ENCODE data around the gene LCN1. TPM values are rescaled to one million over a fixed set of nuclear protein-coding genes. Genes with fewer than 3 reads are reported as not detected.

The LCN1 gene
- total and polyA plus RNA-seq, 2 donors = 0.19 to 1.2 TPM

DNA sequence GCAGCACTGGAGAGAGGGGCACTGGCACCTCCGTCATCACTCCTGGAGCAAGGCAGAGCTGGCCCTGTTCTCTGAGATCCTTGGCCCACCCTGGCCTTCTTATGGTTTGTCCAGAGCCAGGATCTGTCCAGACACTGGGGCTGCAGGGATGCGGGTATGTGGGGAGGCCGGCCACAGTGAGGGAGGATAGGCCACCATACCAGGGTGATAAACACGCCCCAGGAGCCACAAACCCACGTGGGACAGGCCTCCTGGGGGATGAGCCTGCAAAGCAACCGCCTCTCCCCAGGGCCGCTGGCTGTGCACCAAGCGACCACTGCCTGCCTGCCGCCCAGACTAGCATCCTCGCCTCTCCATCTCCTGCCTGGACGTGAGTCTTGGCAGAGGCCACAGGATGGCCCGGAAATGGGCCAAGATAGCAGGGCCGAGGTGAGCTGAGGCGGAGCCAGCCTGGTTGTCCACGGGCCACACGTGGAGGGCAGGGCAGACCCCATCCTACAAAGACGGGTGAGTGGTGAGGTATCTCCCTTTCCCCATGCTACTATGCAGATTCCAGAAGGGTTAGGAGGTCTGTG lies 29.2 kb downstream of the LCN1 start:
- H3K9me3 ChIP-seq (ENCODE audit: control insufficient read depth in 2 of 2, insufficient read depth in 1 of 2, low read length in 1 of 2) = no peaks in the 10 kb centered on the region
- no peaks in the 10 kb centered on the region for H3K27me3 ChIP-seq (ENCODE audit: control insufficient read depth in 2 of 2, insufficient read depth in 1 of 2, low read length in 1 of 2)
- H3K36me3 ChIP-seq (ENCODE audit: control insufficient read depth in 2 of 2, insufficient read depth in 2 of 2, low read length in 1 of 2) = no peaks in the 10 kb centered on the region
- DNase-seq (ENCODE audit: low read depth in 6 of 9, low spot score in 9 of 9) = no peak
- no peaks in the 10 kb centered on the region for H3K4me1 ChIP-seq (ENCODE audit: control insufficient read depth in 2 of 2, insufficient read depth in 2 of 2, low read length in 2 of 2)
- H3K4me3 ChIP-seq (ENCODE audit: low read length in 2 of 2) = no peak overlapping the region
- 86% methylated on average over 17 of the region's 17 CpGs for WGBS
- H3K27ac ChIP-seq (ENCODE audit: low read depth in 1 of 2, low read length in 1 of 2) = no peak overlapping the region

DNA sequence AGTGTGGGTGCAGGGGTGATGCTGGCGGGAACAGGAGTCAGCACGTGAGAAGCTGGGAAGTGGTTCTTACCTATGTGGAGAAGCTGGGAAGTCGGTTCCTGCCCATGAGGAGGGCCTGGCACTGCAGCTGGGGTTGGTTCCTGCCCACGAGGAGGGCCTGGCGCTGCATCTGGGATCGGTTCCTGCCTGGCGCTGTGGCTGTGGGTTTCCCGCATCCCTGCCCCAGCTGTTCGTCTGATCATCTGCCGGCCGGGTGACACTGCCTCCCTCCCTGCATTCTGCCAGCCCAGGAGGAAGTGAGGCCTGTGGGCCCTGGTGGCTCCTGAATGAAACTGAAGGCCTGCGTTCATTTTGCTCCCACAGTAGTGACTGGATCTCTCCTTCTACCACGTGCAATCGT lies 29.8 kb downstream of the LCN1 start:
- no peaks in the 10 kb centered on the region for H3K9me3 ChIP-seq (ENCODE audit: control insufficient read depth in 2 of 2, insufficient read depth in 1 of 2, low read length in 1 of 2)
- no peaks in the 10 kb centered on the region for H3K27me3 ChIP-seq (ENCODE audit: control insufficient read depth in 2 of 2, insufficient read depth in 1 of 2, low read length in 1 of 2)
- no peak for DNase-seq (ENCODE audit: low read depth in 6 of 9, low spot score in 9 of 9)
- 47% methylated on average over 14 of the region's 14 CpGs for WGBS
- H3K27ac ChIP-seq (ENCODE audit: low read depth in 1 of 2, low read length in 1 of 2) = no peak overlapping the region
- H3K4me1 ChIP-seq (ENCODE audit: control insufficient read depth in 2 of 2, insufficient read depth in 2 of 2, low read length in 2 of 2) = no peaks in the 10 kb centered on the region
- H3K36me3 ChIP-seq (ENCODE audit: control insufficient read depth in 2 of 2, insufficient read depth in 2 of 2, low read length in 1 of 2) = no peaks in the 10 kb centered on the region
- H3K4me3 ChIP-seq (ENCODE audit: low read length in 2 of 2) = no peak overlapping the region

DNA sequence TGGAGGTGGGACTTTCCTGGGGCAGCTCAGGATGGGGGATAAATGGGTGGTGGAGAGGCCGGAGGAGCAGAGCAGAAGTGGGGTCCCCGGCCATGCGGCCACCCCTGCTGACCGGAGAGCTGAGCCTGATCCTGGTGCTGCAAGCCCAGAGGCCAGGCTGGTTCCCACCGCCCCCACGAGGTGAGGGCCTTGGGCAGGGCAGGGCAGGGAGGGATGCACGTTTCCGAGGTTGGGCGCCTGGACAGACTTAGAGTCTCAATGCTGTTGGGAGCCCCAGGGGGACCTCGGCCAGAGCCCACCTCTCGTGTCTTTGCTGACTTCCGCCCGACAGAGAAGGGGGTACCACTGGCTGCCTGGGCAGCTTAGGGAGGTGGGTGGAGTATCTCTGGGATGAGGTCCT lies 30.2 kb downstream of the LCN1 start:
- no peaks in the 10 kb centered on the region for H3K27me3 ChIP-seq (ENCODE audit: control insufficient read depth in 2 of 2, insufficient read depth in 1 of 2, low read length in 1 of 2)
- H3K9me3 ChIP-seq (ENCODE audit: control insufficient read depth in 2 of 2, insufficient read depth in 1 of 2, low read length in 1 of 2) = no peaks in the 10 kb centered on the region
- WGBS = 97% methylated on average over 13 of the region's 13 CpGs
- H3K4me3 ChIP-seq (ENCODE audit: low read length in 2 of 2) = no peak overlapping the region
- H3K27ac ChIP-seq (ENCODE audit: low read depth in 1 of 2, low read length in 1 of 2) = no peak overlapping the region
- H3K4me1 ChIP-seq (ENCODE audit: control insufficient read depth in 2 of 2, insufficient read depth in 2 of 2, low read length in 2 of 2) = no peaks in the 10 kb centered on the region
- DNase-seq (ENCODE audit: low read depth in 6 of 9, low spot score in 9 of 9) = no peak
- H3K36me3 ChIP-seq (ENCODE audit: control insufficient read depth in 2 of 2, insufficient read depth in 2 of 2, low read length in 1 of 2) = no peaks in the 10 kb centered on the region

DNA sequence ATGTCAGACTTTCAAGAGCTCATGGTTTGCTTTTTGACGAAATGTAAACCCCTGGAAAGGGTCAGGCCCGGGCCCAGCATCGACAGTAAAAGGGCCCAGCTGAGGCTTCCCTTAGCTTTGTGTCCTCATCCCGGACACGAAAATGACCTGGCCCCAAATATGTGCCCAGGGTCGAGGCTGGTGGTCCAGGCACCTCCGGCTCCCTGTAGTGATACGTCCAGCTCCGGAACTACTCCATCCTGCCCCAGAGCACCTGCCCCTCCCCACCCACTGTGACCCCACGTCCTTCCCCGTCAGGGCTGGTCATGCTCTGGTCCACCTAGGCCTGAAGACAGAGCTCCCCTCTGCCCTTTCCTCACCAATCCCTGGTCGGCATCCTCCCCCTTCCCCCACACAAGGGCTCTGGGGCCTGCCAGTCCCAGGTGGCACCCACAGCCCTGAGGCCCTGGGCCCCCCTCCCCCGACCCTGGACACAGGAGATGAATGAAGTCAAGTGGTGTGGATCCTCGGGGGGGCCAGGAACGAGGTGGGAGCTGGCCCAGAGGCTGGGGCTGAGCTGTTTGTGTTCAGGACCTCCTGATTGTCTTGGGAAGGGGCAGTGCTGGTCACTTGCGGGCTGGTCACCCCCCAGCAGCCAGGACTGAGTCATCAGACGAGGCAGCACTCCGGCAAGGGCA lies 30.9 kb downstream of the LCN1 start:
- no peaks in the 10 kb centered on the region for H3K27me3 ChIP-seq (ENCODE audit: control insufficient read depth in 2 of 2, insufficient read depth in 1 of 2, low read length in 1 of 2)
- 90% methylated on average over 18 of the region's 18 CpGs for WGBS
- no peak overlapping the region for H3K4me3 ChIP-seq (ENCODE audit: low read length in 2 of 2)
- DNase-seq (ENCODE audit: low read depth in 6 of 9, low spot score in 9 of 9) = no peak
- H3K9me3 ChIP-seq (ENCODE audit: control insufficient read depth in 2 of 2, insufficient read depth in 1 of 2, low read length in 1 of 2) = no peaks in the 10 kb centered on the region
- H3K27ac ChIP-seq (ENCODE audit: low read depth in 1 of 2, low read length in 1 of 2) = no peak overlapping the region
- H3K36me3 ChIP-seq (ENCODE audit: control insufficient read depth in 2 of 2, insufficient read depth in 2 of 2, low read length in 1 of 2) = no peaks in the 10 kb centered on the region
- H3K4me1 ChIP-seq (ENCODE audit: control insufficient read depth in 2 of 2, insufficient read depth in 2 of 2, low read length in 2 of 2) = no peaks in the 10 kb centered on the region

DNA sequence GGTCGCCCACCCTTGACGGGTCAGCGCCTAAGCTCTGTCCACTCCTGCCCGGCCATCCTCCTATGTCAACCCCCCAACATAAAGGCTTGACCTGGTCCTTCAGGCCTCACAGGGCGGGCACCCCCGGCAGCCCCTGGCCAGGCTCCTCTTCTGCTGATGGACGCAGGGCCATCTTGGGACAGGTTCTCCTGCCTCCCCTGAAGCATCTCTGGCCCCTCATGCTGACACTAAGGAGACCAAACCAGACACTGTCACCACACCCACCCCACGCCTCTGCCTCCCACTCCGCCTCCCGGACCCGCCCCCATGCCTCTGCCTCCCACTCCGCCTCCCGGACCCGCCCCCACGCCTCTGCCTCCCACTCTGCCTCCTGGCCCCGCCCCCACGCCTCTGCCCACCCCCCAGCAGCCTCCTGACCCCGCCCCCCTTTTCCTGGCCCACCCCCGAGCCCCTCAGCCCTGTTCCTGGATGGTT lies 31.5 kb downstream of the LCN1 start:
- Histone ChIP-seq H3K9me3 (ENCODE audit: control insufficient read depth in 2 of 2, insufficient read depth in 1 of 2, low read length in 1 of 2) (no peaks in the 10 kb centered on the region), H3K36me3 (ENCODE audit: control insufficient read depth in 2 of 2, insufficient read depth in 2 of 2, low read length in 1 of 2) (no peaks in the 10 kb centered on the region), H3K27me3 (ENCODE audit: control insufficient read depth in 2 of 2, insufficient read depth in 1 of 2, low read length in 1 of 2) (no peaks in the 10 kb centered on the region), H3K4me3 (ENCODE audit: low read length in 2 of 2) (no peak overlapping the region), H3K27ac (ENCODE audit: low read depth in 1 of 2, low read length in 1 of 2) (no peak overlapping the region), H3K4me1 (ENCODE audit: control insufficient read depth in 2 of 2, insufficient read depth in 2 of 2, low read length in 2 of 2) (no peaks in the 10 kb centered on the region)
- no peak for DNase-seq (ENCODE audit: low read depth in 6 of 9, low spot score in 9 of 9)
- WGBS = 93% methylated on average over 19 of the region's 19 CpGs

- WGBS = 94% methylated on average over 4 of the region's 4 CpGs
- Histone ChIP-seq H3K27ac (ENCODE audit: low read depth in 1 of 2, low read length in 1 of 2) (no peak overlapping the region), H3K9me3 (ENCODE audit: control insufficient read depth in 2 of 2, insufficient read depth in 1 of 2, low read length in 1 of 2) (no peaks in the 10 kb centered on the region), H3K36me3 (ENCODE audit: control insufficient read depth in 2 of 2, insufficient read depth in 2 of 2, low read length in 1 of 2) (no peaks in the 10 kb centered on the region), H3K4me1 (ENCODE audit: control insufficient read depth in 2 of 2, insufficient read depth in 2 of 2, low read length in 2 of 2) (no peaks in the 10 kb centered on the region), H3K27me3 (ENCODE audit: control insufficient read depth in 2 of 2, insufficient read depth in 1 of 2, low read length in 1 of 2) (no peaks in the 10 kb centered on the region), H3K4me3 (ENCODE audit: low read length in 2 of 2) (no peak overlapping the region)
- DNase-seq (ENCODE audit: low read depth in 6 of 9, low spot score in 9 of 9) = no peak
Observed at GRCh38 chr9:135554718-135555117, 33.5 kb downstream of the LCN1 start.

- Histone ChIP-seq H3K27ac (ENCODE audit: low read depth in 1 of 2, low read length in 1 of 2) (no peak overlapping the region), H3K4me1 (ENCODE audit: control insufficient read depth in 2 of 2, insufficient read depth in 2 of 2, low read length in 2 of 2) (no peaks in the 10 kb centered on the region), H3K9me3 (ENCODE audit: control insufficient read depth in 2 of 2, insufficient read depth in 1 of 2, low read length in 1 of 2) (no peaks in the 10 kb centered on the region), H3K36me3 (ENCODE audit: control insufficient read depth in 2 of 2, insufficient read depth in 2 of 2, low read length in 1 of 2) (no peaks in the 10 kb centered on the region), H3K4me3 (ENCODE audit: low read length in 2 of 2) (no peak overlapping the region), H3K27me3 (ENCODE audit: control insufficient read depth in 2 of 2, insufficient read depth in 1 of 2, low read length in 1 of 2) (no peaks in the 10 kb centered on the region)
- 96% methylated on average over 5 of the region's 5 CpGs for WGBS
- DNase-seq (ENCODE audit: low read depth in 6 of 9, low spot score in 9 of 9) = no peak
Observed at GRCh38 chr9:135555203-135555602, 34.0 kb downstream of the LCN1 start.

DNA sequence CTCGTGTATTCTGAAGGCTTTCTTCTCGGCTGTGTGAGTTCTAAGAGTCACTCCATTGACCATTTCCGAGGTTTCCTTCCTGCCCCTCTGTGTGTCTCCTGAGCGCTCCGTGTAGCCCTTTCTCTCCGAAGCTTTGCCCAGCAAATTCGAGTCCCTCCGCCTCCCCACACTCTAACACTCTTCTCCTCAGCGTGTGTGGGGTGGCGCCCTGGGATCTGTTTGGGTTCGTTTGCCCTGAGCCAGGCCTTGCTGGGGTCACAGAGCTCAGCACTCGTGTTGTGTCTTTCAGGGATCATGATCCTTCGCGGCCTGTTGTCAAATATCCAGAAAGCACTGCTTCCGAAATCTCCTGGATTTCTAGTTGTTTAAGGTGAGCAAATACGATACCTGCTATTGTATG lies 34.7 kb downstream of the LCN1 start:
- Histone ChIP-seq H3K4me1 (ENCODE audit: control insufficient read depth in 2 of 2, insufficient read depth in 2 of 2, low read length in 2 of 2) (no peaks in the 10 kb centered on the region), H3K9me3 (ENCODE audit: control insufficient read depth in 2 of 2, insufficient read depth in 1 of 2, low read length in 1 of 2) (no peaks in the 10 kb centered on the region), H3K27me3 (ENCODE audit: control insufficient read depth in 2 of 2, insufficient read depth in 1 of 2, low read length in 1 of 2) (no peaks in the 10 kb centered on the region), H3K36me3 (ENCODE audit: control insufficient read depth in 2 of 2, insufficient read depth in 2 of 2, low read length in 1 of 2) (no peaks in the 10 kb centered on the region), H3K27ac (ENCODE audit: low read depth in 1 of 2, low read length in 1 of 2) (no peak overlapping the region), H3K4me3 (ENCODE audit: low read length in 2 of 2) (no peak overlapping the region)
- 78% methylated on average over 16 of the region's 16 CpGs for whole genome bisulfite sequencing
- DNase-seq (ENCODE audit: low read depth in 6 of 9, low spot score in 9 of 9) = no peak

GRCh38 chr9:135559606-135560005 lies 38.4 kb downstream of the LCN1 start:
- Histone ChIP-seq H3K36me3 (ENCODE audit: control insufficient read depth in 2 of 2, insufficient read depth in 2 of 2, low read length in 1 of 2) (no peaks in the 10 kb centered on the region), H3K27ac (ENCODE audit: low read depth in 1 of 2, low read length in 1 of 2) (no peak overlapping the region), H3K9me3 (ENCODE audit: control insufficient read depth in 2 of 2, insufficient read depth in 1 of 2, low read length in 1 of 2) (peaks cover 0 to 2% of the 10 kb centered on the region in 2 donors), H3K27me3 (ENCODE audit: control insufficient read depth in 2 of 2, insufficient read depth in 1 of 2, low read length in 1 of 2) (no peaks in the 10 kb centered on the region), H3K4me3 (ENCODE audit: low read length in 2 of 2) (no peak overlapping the region), H3K4me1 (ENCODE audit: control insufficient read depth in 2 of 2, insufficient read depth in 2 of 2, low read length in 2 of 2) (no peaks in the 10 kb centered on the region)
- DNase-seq (ENCODE audit: low read depth in 6 of 9, low spot score in 9 of 9) = no peak
- 67% methylated on average over 11 of the region's 11 CpGs for WGBS
